Measurements from ENCODE around the gene HTR6.

GRCh38 chr1:19625291-19625937 lies 39.3 kb upstream of the HTR6 start:
- TF ChIP-seq POLR2A (IDR thresholded peaks at IDR 0.05) (no peak), CTCF (IDR thresholded peaks at IDR 0.05) (no peak)

Measured in uterus (tissue), 2 donors.